ENCODE measurements around the gene SGIP1.

Gene SGIP1

GRCh38 chr1:66533804-66534740 lies at the start of gene SGIP1:
TSS of gene SGIP1 (plus strand) at chr1:66534153. CDS start at chr1:66534359, 206 bp downstream.
- no peak for DNase-seq (ENCODE audit: low read depth, low spot score)
- Histone ChIP-seq H3K9ac (ENCODE audit: insufficient read length) (no peak within 1 kb of the TSS), H3K9me3 (ENCODE audit: low read depth, low read length) (no peaks in the 10 kb centered on the region), H3K36me3 (ENCODE audit: insufficient read depth, low read length) (no peaks in the 10 kb centered on the region), H3K4me3 (no peak within 1 kb of the TSS), H3K27ac (no peak within 1 kb of the TSS)
- TF ChIP-seq EZH2 (IDR thresholded peaks at IDR 0.05) = no peak
- TF ChIP-seq POLR2AphosphoS5 (IDR thresholded peaks at IDR 0.05; ENCODE audit: borderline replicate concordance, low read depth, low read length) = no peak
- no peak for TF ChIP-seq FOXP2 (optimal IDR thresholded peaks at IDR 0.05; ENCODE audit: control extremely low read depth, extremely low read length, insufficient read depth)

- no peak overlapping the region for H3K4me3 ChIP-seq
- TF ChIP-seq EZH2 (IDR thresholded peaks at IDR 0.05) = no peak
- no peak for DNase-seq (ENCODE audit: low read depth, low spot score)
- no peak overlapping the region for H3K27ac ChIP-seq
- no peaks in the 10 kb centered on the region for H3K36me3 ChIP-seq (ENCODE audit: insufficient read depth, low read length)
- H3K9ac ChIP-seq (ENCODE audit: insufficient read length) = no peak overlapping the region
- H3K9me3 ChIP-seq (ENCODE audit: low read depth, low read length) = no peaks in the 10 kb centered on the region
Measured at GRCh38 chr1:66489151-66489550, 44.8 kb upstream of the SGIP1 start.

- Histone ChIP-seq H3K27ac (no peak overlapping the region), H3K36me3 (ENCODE audit: insufficient read depth, low read length) (no peaks in the 10 kb centered on the region), H3K9me3 (ENCODE audit: low read depth, low read length) (no peaks in the 10 kb centered on the region), H3K4me3 (no peak overlapping the region), H3K9ac (ENCODE audit: insufficient read length) (no peak overlapping the region)
- no peak for DNase-seq (ENCODE audit: low read depth, low spot score)
- TF ChIP-seq EZH2 (IDR thresholded peaks at IDR 0.05) (no peak), FOXP2 (optimal IDR thresholded peaks at IDR 0.05; ENCODE audit: control extremely low read depth, extremely low read length, insufficient read depth) (no peak), POLR2AphosphoS5 (IDR thresholded peaks at IDR 0.05; ENCODE audit: borderline replicate concordance, low read depth, low read length) (no peak)
Measured at GRCh38 chr1:66489972-66490601, 43.9 kb upstream of the SGIP1 start.

- H3K9me3 ChIP-seq (ENCODE audit: low read depth, low read length) = no peaks in the 10 kb centered on the region
- no peak overlapping the region for H3K4me3 ChIP-seq
- no peak overlapping the region for H3K27ac ChIP-seq
- H3K9ac ChIP-seq (ENCODE audit: insufficient read length) = no peak overlapping the region
- TF ChIP-seq POLR2AphosphoS5 (IDR thresholded peaks at IDR 0.05; ENCODE audit: borderline replicate concordance, low read depth, low read length) (no peak), FOXP2 (optimal IDR thresholded peaks at IDR 0.05; ENCODE audit: control extremely low read depth, extremely low read length, insufficient read depth) (no peak), EZH2 (IDR thresholded peaks at IDR 0.05) (no peak)
- DNase-seq (ENCODE audit: low read depth, low spot score) = no peak
- no peaks in the 10 kb centered on the region for H3K36me3 ChIP-seq (ENCODE audit: insufficient read depth, low read length)
Measured at GRCh38 chr1:66490816-66491215, 43.1 kb upstream of the SGIP1 start.

- H3K9ac ChIP-seq (ENCODE audit: insufficient read length) = no peak overlapping the region
- H3K27ac ChIP-seq = no peak overlapping the region
- H3K36me3 ChIP-seq (ENCODE audit: insufficient read depth, low read length) = no peaks in the 10 kb centered on the region
- H3K4me3 ChIP-seq = no peak overlapping the region
- DNase-seq (ENCODE audit: low read depth, low spot score) = no peak
- TF ChIP-seq EZH2 (IDR thresholded peaks at IDR 0.05) (no peak), FOXP2 (optimal IDR thresholded peaks at IDR 0.05; ENCODE audit: control extremely low read depth, extremely low read length, insufficient read depth) (no peak), POLR2AphosphoS5 (IDR thresholded peaks at IDR 0.05; ENCODE audit: borderline replicate concordance, low read depth, low read length) (no peak)
- H3K9me3 ChIP-seq (ENCODE audit: low read depth, low read length) = no peaks in the 10 kb centered on the region
Measured at GRCh38 chr1:66492424-66492823, 41.5 kb upstream of the SGIP1 start.

GRCh38 chr1:66493731-66494130 lies 40.2 kb upstream of the SGIP1 start:
- DNase-seq (ENCODE audit: low read depth, low spot score) = no peak
- H3K36me3 ChIP-seq (ENCODE audit: insufficient read depth, low read length) = no peaks in the 10 kb centered on the region
- H3K9ac ChIP-seq (ENCODE audit: insufficient read length) = no peak overlapping the region
- H3K27ac ChIP-seq = no peak overlapping the region
- no peaks in the 10 kb centered on the region for H3K9me3 ChIP-seq (ENCODE audit: low read depth, low read length)
- TF ChIP-seq EZH2 (IDR thresholded peaks at IDR 0.05) (no peak), POLR2AphosphoS5 (IDR thresholded peaks at IDR 0.05; ENCODE audit: borderline replicate concordance, low read depth, low read length) (no peak), FOXP2 (optimal IDR thresholded peaks at IDR 0.05; ENCODE audit: control extremely low read depth, extremely low read length, insufficient read depth) (no peak)
- no peak overlapping the region for H3K4me3 ChIP-seq

- DNase-seq (ENCODE audit: low read depth, low spot score) = no peak
Measured at GRCh38 chr1:66494482-66494881, 39.5 kb upstream of the SGIP1 start.

GRCh38 chr1:66495495-66495894 lies 38.5 kb upstream of the SGIP1 start:
- Histone ChIP-seq H3K27ac (peak overlapping the region; percentile 40; the same call in 1 of the 2 replicates), H3K9ac (ENCODE audit: insufficient read length) (no peak overlapping the region), H3K36me3 (ENCODE audit: insufficient read depth, low read length) (no peaks in the 10 kb centered on the region), H3K9me3 (ENCODE audit: low read depth, low read length) (no peaks in the 10 kb centered on the region), H3K4me3 (no peak overlapping the region; the same call in 1 of the 2 replicates)
- TF ChIP-seq FOXP2 (optimal IDR thresholded peaks at IDR 0.05; ENCODE audit: control extremely low read depth, extremely low read length, insufficient read depth) = peak; percentile 52
- TF ChIP-seq EZH2 (IDR thresholded peaks at IDR 0.05) = no peak
- no peak; the same call in 1 of the 2 replicates for TF ChIP-seq POLR2AphosphoS5 (IDR thresholded peaks at IDR 0.05; ENCODE audit: borderline replicate concordance, low read depth, low read length)
- DNase-seq (ENCODE audit: low read depth, low spot score) = peak; percentile 34

More at GRCh38 chr1:66494482-66494881, 39.5 kb upstream of the SGIP1 start:
- TF ChIP-seq EZH2 (IDR thresholded peaks at IDR 0.05) (no peak), POLR2AphosphoS5 (IDR thresholded peaks at IDR 0.05; ENCODE audit: borderline replicate concordance, low read depth, low read length) (no peak), FOXP2 (optimal IDR thresholded peaks at IDR 0.05; ENCODE audit: control extremely low read depth, extremely low read length, insufficient read depth) (no peak)
- Histone ChIP-seq H3K4me3 (no peak overlapping the region), H3K36me3 (ENCODE audit: insufficient read depth, low read length) (no peaks in the 10 kb centered on the region), H3K9ac (ENCODE audit: insufficient read length) (no peak overlapping the region), H3K9me3 (ENCODE audit: low read depth, low read length) (no peaks in the 10 kb centered on the region), H3K27ac (peak overlapping the region; percentile 23; the same call in 1 of the 2 replicates)

Measured in SK-N-MC (cell line).